ENCODE measurements around the gene ADAMTSL2. TPM values are rescaled to one million over a fixed set of nuclear protein-coding genes. Genes with fewer than 3 reads are reported as not detected.

Gene ADAMTSL2
- total RNA-seq, 2 donors from 2014 or later, result 0.24 to 0.74 TPM

DNA sequence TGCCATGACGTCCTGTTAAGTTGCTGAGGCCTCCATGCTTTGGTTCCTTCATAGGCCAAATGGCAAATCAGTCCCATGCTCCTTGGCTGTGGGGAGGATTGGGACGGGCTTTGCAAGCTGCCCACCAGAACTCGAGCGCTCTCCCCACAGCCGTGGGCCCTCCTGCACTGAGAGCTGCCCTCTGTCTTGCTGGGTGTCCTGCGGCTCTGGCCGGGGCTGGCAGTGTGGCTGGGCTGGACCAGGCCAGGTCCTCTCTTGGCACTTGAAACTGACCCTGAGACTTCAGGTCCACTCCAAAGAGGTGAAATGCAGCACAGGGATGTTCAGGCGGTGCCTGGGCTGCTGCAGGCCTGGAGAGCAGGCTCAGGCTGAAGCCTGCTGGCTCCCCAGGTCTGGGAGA is 16.8 kb upstream of the ADAMTSL2 start:
- Histone ChIP-seq H3K4me1 (no peaks in the 10 kb centered on the region), H3K27ac (no peak overlapping the region), H3K9ac (ENCODE audit: low read depth in 2 of 2, low read length in 2 of 2) (no peak overlapping the region), H3K27me3 (no peaks in the 10 kb centered on the region), H3K4me3 (no peak overlapping the region), H3K9me3 (no peaks in the 10 kb centered on the region), H3K36me3 (no peaks in the 10 kb centered on the region)
- DNase-seq, result no peak
- TF ChIP-seq, protein P1, sequence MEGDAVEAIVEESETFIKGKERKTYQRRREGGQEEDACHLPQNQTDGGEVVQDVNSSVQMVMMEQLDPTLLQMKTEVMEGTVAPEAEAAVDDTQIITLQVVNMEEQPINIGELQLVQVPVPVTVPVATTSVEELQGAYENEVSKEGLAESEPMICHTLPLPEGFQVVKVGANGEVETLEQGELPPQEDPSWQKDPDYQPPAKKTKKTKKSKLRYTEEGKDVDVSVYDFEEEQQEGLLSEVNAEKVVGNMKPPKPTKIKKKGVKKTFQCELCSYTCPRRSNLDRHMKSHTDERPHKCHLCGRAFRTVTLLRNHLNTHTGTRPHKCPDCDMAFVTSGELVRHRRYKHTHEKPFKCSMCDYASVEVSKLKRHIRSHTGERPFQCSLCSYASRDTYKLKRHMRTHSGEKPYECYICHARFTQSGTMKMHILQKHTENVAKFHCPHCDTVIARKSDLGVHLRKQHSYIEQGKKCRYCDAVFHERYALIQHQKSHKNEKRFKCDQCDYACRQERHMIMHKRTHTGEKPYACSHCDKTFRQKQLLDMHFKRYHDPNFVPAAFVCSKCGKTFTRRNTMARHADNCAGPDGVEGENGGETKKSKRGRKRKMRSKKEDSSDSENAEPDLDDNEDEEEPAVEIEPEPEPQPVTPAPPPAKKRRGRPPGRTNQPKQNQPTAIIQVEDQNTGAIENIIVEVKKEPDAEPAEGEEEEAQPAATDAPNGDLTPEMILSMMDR (IDR thresholded peaks at IDR 0.05), result no peak
- intact Hi-C loops (cut with DNase I), result no loop called here

DNA sequence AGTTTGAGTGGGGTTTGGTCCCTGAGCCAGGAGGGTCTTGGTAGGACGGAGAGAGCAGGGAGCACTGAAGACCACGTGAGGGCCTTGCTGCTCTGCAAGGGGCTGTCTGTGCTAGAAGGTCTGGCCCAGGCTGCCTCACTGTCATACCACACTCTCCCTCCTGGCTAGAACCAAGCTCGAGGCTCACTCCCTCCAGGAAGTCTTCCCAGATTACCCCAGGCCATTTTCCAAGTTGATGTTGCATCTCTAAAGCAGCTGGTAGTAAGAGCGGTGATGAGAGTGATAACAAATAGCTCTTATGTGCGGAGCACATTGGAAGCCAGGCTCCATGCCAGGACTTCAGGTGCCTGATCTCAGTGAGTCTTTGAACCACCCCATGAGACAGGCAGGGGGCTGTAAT is 16.3 kb upstream of the ADAMTSL2 start:
- TF ChIP-seq, protein P1 (IDR thresholded peaks at IDR 0.05), result no peak
- Histone ChIP-seq H3K27ac (no peak overlapping the region), H3K27me3 (no peaks in the 10 kb centered on the region), H3K4me3 (no peak overlapping the region), H3K36me3 (no peaks in the 10 kb centered on the region), H3K9me3 (no peaks in the 10 kb centered on the region), H3K9ac (ENCODE audit: low read depth in 2 of 2, low read length in 2 of 2) (no peak overlapping the region), H3K4me1 (no peaks in the 10 kb centered on the region)
- DNase-seq, result no peak
- intact Hi-C loops (cut with DNase I), result no loop called here

DNA sequence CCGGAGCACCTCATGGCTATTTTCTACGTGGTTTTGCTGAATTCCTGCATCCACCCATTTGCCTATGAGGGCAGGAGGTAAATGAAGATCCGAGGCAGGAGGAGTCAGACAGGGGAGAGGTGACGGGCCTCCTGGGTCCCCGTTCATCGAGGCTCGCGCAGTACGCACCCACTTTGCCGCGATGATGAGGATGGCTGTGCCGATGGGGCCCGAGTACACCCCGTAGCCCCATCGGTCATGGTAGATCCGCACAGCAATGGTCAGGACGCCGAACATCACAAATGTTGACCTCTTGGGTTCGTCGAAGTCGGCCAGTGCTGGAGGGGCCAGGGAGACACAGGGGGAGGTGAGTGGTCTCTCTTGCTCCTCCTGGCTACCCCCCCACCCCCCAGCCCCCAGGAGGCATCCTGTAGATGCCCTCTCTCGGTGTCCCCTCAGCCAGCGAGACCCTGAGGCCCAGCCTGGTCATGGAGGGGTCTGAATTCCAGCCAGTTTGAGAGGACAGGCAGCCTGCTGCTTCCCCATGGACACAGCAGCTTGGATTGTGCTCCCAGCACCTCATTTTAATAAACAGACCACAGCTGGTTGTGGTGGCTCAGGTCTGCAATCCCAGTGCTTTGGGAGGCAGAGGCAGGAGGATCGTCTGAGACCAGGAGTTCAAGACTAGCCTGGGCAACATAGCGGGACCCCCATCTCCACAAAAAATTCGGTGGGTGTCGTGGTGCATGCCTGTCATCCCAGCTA is 15.6 kb upstream of the ADAMTSL2 start:
- Histone ChIP-seq H3K36me3 (no peaks in the 10 kb centered on the region), H3K9me3 (no peaks in the 10 kb centered on the region), H3K4me3 (no peak overlapping the region), H3K27me3 (no peaks in the 10 kb centered on the region), H3K27ac (no peak overlapping the region), H3K4me1 (no peaks in the 10 kb centered on the region), H3K9ac (ENCODE audit: low read depth in 2 of 2, low read length in 2 of 2) (no peak overlapping the region)
- DNase-seq, result no peak
- intact Hi-C loops (cut with DNase I), result no loop called here
- TF ChIP-seq, protein P1 (IDR thresholded peaks at IDR 0.05), result no peak

DNA sequence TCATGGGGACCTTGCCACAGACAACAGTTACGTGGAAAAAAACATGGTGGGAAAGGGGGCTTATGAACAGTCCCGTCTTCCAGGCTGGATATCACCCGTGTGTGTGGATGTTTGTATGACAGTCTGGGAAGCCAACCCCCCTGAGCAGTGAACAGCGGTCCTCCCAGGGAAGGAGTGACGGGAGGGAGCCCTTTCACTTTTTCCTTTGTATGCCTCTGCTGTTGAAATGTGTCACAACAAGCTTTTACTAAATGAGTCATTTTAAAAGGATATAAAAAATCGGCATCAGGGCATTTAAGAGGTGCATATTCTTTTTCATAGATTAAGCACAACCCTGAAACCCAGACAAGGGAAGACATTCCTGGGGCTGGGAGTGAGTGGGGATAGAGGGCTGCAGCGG is 14.8 kb upstream of the ADAMTSL2 start:
- Histone ChIP-seq H3K9ac (ENCODE audit: low read depth in 2 of 2, low read length in 2 of 2) (no peak overlapping the region), H3K4me3 (no peak overlapping the region), H3K36me3 (no peaks in the 10 kb centered on the region), H3K27me3 (no peaks in the 10 kb centered on the region), H3K9me3 (no peaks in the 10 kb centered on the region), H3K27ac (no peak overlapping the region), H3K4me1 (no peaks in the 10 kb centered on the region)
- intact Hi-C loops (cut with DNase I), result no loop called here
- TF ChIP-seq, protein P1 (IDR thresholded peaks at IDR 0.05), result no peak
- DNase-seq, result no peak

DNA sequence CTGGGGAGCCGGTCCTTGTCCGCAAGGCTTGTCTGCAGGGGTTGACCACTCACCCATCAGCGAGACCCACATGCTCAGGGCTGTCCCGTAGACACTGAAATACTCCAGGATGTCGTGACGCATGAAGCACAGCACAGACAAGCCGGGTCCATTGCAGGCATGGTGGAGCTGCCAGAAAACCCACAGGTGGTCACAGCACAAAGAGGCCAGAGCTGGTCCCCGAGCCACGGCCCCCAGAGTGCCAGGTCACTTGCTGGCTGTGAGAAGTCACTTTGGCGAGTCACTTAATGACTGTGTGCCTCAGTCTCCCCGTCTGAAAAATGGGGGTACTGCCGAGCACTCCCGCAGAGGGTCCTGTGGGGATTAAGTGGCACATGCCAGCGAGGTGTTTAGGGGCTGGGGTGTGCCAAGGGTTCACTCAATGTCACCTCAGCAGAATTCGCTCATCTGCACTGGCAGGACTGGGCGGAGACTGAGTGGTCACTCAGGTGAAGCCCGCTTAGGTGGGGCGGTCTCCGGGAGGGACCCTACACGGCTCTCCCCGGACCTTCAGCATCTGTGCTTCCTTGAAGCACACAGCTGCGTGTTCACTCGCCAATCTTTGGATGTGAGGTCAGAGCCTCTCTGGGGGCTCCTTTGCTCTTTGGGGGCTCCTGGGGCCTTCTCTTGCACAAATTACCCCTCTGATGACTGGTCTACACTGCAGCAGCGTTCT is 14.2 kb upstream of the ADAMTSL2 start:
- H3K4me1 ChIP-seq, result no peaks in the 10 kb centered on the region
- no peaks in the 10 kb centered on the region for H3K36me3 ChIP-seq
- H3K4me3 ChIP-seq, result no peak overlapping the region
- intact Hi-C loops (cut with DNase I), result no loop called here
- H3K27ac ChIP-seq, result no peak overlapping the region
- no peaks in the 10 kb centered on the region for H3K27me3 ChIP-seq
- H3K9me3 ChIP-seq, result no peaks in the 10 kb centered on the region
- no peak overlapping the region for H3K9ac ChIP-seq (ENCODE audit: low read depth in 2 of 2, low read length in 2 of 2)
- DNase-seq, result no peak
- TF ChIP-seq, protein P1 (IDR thresholded peaks at IDR 0.05), result no peak
